Measurements from ENCODE around the gene COQ2.
"Not testable (repeated sequence)": the region's sequence is repeated elsewhere in the genome, so short reads cannot be mapped to it uniquely, and the experiment has no call there.

The COQ2 gene, protein sequence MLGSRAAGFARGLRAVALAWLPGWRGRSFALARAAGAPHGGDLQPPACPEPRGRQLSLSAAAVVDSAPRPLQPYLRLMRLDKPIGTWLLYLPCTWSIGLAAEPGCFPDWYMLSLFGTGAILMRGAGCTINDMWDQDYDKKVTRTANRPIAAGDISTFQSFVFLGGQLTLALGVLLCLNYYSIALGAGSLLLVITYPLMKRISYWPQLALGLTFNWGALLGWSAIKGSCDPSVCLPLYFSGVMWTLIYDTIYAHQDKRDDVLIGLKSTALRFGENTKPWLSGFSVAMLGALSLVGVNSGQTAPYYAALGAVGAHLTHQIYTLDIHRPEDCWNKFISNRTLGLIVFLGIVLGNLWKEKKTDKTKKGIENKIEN

DNA sequence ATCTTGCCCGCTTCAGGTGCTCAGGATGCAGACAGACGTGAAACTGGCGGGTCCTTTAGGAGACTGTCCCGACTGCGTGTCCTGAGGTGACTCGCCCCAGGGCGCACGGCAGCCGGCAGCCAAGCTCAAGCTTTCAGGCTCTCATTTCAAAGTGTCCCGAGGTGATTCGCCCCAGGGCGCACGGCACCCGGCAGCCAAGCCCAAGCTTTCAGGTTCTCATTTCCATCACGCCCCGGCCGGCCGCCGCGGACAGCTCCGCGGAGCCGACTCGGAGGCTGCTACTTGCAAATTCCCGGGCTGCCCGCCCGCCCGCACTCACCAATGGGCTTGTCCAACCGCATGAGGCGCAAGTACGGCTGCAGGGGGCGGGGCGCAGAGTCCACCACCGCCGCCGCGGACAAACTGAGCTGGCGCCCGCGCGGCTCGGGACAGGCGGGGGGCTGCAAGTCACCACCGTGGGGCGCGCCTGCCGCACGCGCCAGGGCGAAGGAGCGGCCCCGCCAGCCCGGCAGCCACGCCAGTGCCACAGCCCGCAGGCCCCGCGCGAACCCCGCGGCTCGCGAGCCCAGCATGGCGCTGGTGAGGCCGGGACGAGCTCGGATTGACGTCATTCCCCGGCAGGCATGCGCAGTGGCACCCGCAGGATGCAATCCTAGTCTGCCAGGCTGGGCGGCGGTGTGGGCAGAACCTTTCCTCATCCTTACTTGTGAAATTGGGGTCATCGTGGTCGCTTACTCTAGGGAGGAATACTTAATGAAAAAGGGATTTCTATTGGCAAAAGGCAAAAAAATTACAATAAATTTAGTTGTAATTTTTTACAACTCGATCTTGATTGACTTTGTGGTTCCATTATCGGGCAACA lies at the start of gene COQ2:
Gene COQ2, minus strand, starts transcription at position 606 of the 862 bp plus-strand sequence. Its CDS starts 34 bp downstream, at position 572.
- peak; percentile 88 for DNase-seq (ENCODE audit: low read depth)

DNA sequence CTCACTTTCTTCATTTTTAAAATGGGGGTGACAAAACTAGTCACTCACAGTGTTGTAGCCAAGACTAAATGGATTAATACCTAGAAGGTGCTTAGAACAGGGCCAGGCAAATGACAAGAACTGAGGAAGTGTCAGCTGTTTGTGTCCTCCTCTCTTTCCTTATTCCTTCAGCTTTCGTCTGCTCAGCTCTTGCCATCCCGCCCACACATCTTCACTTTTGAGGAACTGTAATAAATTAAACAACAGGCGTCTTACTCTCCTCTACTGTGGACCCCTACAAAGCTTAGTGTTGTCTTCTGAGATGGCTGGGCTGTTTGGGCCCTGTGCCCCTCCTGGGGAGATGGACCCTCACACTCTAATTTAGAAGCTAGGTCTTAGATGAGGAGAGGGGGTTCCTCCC lies 47.4 kb upstream of the COQ2 start:
- no peak for DNase-seq (ENCODE audit: low read depth)

DNA sequence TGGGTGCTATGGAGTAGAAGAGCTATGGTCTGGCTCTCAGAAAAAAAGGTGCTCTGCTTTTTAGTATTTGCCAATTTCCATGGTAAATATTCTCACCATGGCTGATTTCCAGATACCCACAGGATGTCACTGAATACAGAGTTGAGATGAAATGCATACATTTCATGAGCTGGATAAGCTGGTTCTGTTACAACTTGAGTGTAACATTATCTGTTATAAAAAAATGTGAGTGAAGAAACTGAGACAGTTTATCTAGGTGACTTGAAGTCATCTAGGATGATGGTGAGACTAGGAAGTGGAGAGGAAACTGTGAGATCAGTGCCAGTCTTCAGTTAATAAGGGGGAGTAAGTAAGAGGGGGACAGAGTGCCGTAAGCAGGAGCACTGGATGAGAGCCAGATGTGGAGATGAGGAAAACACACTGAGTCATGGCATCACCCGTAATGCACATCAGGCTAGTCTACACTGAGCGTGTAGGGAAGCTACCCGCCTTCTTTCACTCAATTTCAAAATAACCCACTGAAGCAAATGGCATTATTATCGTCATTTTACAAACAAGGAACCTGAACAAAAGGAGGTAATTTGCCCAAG lies 45.0 kb upstream of the COQ2 start:
- no peak for DNase-seq (ENCODE audit: low read depth)

DNA sequence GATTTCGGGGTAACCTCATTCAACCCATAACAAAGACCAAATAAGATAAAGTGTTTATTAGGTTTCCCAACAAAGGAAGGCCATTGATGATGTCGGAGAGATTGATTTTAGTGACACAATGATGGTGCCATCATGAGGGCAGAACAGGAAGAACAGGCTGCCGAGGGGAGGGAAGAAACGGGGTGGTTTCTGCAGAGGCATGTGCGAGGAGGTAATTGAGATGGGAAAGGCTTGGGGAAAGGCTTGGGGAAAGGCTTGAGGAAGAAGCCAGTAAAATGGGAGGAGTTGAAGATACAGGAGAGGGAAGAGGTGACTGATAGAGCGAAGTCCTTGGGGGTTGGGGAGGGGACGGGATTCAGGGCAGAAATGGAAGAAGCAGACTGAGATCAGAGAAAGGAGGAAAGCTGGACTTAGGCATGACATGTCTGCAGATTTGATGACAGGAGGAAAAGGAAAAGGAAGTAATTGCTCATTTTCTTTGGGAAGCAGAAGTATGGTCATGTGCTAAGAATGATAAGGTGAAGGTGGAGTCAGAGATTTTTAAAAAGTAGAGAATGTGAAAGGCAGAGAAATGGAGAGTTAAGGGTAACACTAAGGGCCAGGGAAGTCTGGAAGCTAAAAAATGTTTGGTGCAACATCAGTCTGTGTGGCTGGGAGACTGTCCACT lies 44.1 kb upstream of the COQ2 start:
- no peak for DNase-seq (ENCODE audit: low read depth)

DNA sequence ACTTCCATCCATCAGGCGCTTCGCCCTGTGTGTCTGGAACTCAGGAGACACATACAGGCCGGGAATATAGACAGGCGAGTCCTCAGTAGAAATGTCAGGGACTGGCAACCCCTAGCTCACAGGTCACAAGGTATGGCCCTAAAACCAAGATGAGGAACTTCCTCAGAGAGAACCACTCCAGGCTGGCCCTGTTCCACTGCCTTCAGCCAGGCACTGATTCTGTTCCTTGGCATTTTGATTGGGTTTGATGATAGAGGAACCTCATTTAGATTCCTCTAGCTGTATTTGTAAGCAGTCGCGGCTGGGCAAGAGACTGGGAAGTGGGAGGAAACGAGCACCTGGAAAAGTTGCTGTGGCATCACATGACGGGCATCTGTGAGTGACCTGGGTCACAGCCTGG lies 41.9 kb upstream of the COQ2 start:
- DNase-seq (ENCODE audit: low read depth), result no peak

DNA sequence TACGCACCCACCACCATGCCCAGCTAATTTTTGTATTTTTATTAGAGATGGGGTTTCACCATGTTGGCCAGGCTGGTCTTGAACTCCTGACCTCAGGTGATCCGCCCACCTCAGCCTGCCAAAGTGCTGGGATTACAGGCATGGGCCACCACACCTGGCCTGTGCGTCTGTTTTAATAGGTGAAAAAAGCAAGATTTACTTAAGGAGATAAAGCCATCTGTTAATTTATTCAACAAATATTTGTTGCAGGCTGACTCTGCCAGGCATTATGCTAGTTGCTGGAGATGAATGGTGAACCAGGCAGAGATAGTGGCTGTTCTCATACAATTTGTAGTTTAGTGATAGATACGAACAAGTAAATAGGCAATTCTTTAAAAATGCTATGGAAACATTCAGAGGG lies 40.7 kb upstream of the COQ2 start:
- DNase-seq (ENCODE audit: low read depth), result not testable (repeated sequence)

DNA sequence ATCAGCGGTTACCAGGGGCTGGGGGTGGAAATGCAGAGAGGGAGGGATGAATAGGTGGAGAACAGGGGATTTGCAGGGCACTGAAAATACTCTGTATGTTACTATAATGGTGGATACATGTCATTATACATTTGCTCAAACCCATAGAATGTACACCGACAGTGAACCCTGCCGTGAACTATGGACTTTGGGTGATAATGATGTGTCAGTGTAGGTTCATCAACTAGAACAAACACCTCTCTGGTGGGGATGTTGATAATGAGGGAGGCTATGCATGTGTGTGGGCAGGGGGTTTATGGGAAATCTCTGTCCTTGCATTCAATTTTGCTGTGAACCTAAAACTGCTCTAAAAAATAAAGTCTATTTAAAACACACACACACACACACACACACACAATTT lies 38.5 kb upstream of the COQ2 start:
- DNase-seq (ENCODE audit: low read depth), result no peak

DNA sequence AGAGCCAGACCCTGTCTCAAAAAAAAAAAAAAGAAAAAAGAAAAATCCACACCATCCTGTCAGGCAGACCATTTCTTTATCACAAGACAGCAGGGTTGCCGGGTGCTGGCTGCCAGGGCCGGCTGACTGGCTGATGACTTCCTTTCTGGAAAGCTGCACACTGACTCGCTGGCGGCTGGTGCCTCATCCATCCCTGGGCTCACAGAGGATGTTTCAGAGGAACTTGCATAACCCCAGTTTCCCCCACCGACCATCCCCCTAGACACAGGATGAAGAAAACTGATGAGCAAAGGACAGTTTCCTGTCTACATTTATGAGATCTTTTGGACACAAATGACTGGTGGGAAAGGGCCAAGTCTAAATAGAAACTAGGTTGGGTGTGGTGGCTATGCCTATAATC lies 36.0 kb upstream of the COQ2 start:
- no peak for DNase-seq (ENCODE audit: low read depth)

DNA sequence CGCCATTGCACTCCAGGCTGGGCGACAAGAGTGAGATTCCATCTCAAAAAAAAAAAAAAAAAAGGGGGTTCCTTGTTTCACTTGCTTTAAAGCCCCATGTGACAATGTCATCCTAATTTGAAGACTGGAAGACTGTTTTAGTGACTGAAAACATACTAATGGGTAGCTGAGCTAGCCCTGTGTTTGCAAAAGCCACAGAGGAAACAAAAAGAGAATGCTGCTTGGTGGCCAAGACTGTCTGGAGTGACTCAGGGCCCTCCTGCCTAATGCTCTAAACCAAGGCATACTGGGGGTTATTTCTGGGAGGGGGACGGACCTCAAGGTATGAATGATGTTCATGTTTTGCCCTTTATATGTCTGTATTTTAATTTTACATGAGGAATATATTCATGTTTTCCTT lies 34.1 kb upstream of the COQ2 start:
- no peak for DNase-seq (ENCODE audit: low read depth)

DNA sequence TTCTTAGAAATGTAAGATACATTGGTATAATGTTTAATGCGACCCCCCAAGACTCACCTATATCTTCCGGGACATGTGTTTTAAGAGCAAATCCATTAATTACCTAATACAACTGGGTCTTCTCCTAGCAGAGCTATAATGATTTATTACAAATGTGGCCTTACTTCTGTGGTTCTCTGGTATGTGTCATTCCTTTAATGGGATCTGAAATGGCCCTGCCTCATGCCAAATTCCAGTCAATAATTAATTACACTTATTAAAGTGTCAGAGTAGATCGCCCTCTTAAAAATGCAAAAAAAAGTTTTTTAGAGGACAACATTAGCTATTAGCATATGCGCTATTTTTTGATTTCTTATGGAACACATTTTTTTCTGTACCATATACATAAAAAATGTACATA lies 33.1 kb upstream of the COQ2 start:
- DNase-seq (ENCODE audit: low read depth), result no peak

DNA sequence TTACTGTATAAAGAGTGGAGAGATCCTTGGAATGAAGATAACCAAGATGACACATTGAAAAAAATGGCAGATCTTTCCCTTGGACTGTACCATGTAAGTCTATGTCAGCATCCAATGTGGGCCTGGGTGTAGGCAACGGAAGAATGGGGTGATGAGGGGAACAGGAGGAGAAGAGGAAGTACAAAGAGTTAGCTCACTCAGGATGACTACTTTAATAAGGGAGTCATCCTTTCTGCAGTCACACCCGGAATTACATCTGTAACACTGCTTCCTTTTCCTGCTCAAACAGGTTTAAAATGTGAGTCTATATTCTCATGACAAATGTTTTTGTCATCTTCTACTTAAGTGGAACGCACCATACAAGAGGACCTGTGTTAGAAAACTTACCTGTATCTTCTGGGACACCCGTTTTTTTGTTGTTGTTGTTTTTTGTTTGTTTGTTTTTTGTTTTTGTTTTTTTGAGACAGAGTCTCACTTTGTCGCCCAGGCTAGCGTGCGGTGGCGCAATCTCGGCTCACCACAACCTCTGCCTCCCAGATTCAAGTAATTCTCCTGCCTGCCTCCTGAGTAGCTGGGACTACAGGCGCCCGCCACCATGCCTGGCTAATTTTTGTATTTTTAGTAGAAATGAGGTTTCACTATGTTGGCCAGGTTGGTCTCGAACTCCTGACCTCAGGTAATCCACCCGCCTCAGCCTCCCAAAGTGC lies 32.0 kb upstream of the COQ2 start:
- DNase-seq (ENCODE audit: low read depth), result no peak

DNA sequence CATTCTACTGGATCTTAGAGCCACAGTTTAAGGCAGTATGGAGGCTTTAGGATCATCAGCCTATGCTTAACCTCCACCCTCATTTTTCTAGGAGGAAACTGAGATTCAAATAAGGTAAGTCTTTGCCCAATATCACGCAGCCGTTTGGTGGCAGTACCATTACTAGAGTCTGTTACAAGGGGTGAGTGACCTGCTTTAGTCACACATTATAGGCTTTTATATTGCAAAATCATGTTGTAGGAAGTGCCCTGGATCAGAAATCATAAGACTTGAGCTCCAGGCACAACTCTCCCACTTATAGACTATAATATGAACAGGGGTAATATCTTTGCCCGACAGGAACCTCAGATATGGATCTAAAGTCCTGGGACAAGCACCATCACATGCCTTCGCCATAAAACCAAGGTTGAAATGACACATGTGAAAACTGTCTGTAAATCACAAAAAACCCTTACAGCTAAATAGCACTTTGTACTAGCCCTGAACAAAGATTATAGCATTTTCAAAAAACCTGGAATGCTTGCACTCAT lies 30.8 kb upstream of the COQ2 start:
- no peak for DNase-seq (ENCODE audit: low read depth)

DNA sequence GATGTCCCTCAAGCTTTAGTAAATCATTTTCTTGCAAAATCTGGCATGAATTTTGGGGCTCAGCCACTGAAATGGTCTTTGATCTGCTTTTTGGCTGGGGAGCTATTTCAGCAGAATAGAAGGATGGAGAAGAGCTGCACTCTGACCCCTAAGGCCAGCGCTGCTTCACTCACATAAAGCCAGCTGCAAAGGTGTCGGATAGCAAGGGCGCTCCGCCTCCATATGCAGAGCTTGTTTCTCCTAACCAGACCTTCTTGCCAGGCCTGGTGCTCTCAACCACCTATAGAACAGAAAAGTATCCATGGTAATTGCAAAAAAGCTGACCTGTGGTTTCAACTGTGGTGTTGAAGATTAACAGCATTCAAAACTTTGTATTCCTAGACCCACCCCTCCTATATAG lies 24.1 kb upstream of the COQ2 start:
- no peak for DNase-seq (ENCODE audit: low read depth)

DNA sequence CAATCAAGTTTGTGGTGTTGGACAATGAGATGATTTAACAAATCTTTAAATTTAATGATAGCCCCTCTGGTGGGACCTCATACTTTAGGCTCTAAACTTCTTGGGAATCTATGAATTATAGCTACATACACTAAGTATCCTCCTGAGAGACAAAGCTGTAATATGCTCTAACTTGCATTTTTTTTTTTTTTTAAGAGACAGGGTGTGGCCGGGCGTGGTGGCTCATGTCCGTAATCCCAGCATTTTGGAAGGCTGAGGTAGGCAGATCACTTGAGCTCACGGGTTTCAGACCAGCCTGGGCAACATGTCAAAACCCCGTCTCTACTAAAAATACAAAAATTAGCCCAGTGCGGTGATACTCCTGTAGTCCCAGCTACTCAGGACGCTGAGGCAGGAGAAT lies 23.3 kb upstream of the COQ2 start:
- DNase-seq (ENCODE audit: low read depth), result no peak

DNA sequence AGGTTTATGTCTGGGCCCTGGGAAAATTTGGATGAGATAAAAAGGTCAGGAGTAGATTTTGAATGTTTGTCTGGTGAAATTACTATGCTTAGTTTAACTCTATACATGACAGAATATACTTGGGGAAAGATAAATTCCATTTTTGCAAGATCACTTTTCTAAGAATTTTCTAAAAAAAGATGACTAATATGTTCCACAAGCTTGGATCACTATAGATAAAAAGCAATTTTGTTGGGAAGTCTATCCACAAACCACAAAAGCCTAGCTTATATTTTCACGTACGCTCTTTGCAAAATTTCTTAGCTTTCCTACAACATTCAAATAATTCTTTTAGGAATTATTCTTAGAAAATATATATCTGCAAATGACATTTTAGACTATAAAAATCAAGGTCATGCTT lies 20.6 kb upstream of the COQ2 start:
- no peak for DNase-seq (ENCODE audit: low read depth)

DNA sequence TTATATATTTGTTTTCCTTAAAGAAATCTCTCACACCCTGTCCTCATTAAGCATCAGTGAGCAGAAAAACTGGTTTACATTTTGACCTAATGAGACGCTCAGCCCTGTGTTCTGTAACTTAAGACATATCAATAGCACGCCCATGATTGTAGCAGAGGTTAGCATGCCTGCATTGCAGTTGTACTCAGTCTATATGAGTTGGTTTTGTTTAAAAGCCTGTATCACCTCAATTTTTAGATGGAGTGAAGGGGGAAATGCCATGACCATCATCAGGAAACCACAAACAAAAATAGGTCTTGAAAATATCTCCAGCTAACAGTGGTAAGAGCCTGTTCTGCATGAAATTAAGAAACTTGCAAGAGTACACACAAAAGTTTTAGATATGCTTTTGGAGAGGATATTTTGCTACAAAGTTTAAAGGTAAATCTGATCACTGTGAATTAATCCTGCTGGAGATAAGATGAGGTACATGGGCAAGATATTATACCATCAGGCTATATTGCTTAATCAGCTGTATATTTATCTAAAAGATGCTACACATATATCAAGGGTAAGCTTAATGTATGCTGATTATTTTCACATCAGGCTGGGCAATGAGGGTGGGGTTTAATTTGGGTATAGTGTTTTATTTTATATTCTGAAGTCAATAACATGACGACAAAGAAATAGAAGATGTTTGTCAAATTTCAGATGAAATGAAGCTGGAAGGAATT lies 13.1 kb upstream of the COQ2 start:
- no peak for DNase-seq (ENCODE audit: low read depth)

DNA sequence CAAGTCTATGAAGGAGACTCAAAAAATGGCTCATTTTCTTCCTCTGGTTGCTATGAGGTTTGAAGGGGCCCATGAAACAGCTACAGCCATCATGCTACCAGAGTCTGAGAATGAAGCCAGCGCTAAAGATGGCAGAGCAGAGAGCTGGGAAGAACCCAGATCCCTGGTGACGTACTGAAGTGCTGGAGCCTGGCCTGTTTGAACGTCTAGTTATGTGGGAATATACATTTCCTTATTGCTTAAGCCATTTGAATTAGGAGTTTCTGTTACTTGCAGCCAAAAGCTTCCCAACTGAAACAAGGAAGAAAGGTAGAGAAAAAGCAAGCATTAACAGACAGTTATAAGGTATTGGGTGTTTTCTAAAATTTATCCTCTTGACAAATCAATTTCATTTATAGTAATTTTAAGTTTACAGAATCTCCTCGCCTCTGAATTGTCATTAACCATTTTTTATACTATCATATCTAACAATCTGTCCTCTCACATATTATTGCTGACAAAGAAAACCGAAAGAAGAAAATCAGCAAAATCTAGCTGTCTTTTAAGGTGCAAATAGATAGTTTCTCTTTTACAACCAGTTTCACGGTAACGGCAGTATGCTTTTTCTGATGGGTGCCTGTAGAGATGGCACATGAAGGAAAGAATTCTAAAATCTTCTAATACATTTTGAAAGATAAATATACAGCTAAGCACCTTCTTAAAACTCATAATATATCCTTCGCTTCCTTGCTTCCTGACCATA lies 8.9 kb upstream of the COQ2 start:
- no peak for DNase-seq (ENCODE audit: low read depth)

DNA sequence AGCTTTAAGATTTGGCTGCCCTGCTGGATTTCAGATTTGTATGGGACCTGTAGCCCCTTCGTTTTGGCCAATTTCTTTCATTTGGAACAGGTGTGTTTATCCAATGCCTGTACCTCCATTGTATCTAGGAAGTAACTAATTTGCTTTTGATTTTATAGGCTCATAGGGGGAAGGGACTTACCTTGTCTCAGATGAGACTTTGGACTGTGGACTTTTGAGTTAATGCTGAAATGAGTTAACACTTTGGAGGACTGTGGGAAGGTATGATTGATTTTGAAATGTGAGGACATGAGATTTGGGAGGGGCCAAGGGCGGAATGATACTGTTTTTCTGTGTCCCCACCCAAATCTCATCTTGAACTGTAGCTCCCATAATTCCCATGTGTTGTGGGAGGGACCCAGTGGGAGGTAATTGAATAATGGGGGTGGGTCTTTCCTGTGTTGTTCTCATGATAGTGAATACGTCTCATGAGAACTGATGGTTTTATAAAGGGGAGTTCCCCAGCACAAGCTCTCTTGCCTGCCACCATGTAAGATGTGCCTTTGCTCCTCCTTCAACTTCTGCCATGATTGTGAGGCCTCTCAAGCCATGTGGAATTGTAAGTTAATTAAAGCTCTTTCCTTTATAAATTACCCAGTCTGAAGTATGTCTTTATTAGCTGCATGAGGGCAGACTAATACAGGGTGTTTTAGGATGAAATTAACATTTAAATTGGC lies 5.6 kb upstream of the COQ2 start:
- DNase-seq (ENCODE audit: low read depth), result not testable (repeated sequence)

DNA sequence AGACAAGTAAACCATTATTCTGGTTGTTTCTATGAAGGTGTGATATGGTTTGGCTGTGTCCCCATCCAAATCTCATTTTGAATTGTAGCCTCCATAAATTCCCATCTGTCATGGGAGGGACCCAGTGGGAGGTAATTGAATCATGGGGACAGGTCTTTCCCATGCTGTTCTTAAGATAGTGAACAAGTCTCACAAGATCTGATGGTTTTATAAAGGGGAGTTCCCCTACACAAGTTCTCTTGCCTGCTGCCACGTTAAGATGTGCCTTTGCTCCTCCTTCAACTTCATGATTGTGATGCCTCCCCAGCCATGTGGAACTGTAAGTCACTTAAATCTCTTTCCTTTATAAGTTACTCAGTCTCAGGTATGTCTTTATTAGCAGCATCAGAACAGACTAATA lies 3.8 kb upstream of the COQ2 start:
- not testable (repeated sequence) for DNase-seq (ENCODE audit: low read depth)

DNA sequence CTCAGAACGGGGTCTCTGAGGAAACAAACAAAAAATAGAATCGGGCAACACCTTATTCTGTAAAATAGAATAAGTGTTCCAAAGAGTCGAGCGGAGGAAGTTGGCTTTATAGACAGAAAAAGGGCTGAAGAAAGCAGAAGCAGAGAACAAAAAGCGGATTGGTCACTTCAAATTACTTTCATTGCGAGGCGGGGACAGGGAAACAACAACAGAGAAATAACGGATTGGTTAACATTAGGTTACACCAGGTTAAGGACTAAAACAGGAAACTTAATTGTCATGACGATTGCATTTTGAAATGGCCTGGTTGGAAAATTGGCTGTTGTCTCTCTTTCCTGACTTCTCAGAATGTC lies 433 bp upstream of the COQ2 start:
- no peak for DNase-seq (ENCODE audit: low read depth)
